ENCODE data around the gene TSFM.

TSFM gene

DNA sequence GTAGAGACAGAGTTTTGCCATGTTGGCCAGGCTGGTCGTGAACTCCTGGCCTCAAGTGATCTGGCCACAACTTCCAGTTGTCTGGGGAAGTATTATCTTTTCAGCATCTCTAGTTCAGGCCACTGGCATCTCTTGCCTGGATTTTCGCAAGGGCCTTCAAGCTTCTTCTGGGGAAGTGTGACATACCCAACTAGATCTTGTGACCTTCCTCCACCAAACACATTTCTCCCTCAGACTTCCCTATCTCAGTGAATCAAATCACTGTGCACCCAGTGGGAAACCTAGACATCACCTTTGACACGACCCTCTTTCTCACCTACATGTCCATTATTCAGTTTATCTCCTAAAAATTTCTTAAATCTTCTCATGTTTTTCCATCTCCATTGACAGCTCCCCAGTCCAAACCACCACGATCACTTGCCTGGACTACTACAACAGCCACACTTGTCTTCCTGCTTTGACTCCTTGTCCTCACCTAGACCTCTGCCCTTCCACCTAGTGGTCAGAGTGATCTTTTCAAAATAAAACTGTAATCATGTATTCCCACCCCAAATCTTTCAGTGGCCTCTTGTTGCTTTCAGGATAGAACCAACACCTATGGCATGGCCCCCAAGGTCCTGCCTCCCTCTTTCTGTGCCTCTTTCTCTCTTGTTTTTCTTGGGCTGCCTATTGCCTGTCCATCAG, 6.9 kb upstream of the TSFM start:
- Histone ChIP-seq H3K36me3 (ENCODE audit: insufficient read depth) (no peaks in the 10 kb centered on the region), H3K27me3 (ENCODE audit: insufficient read depth, low read depth) (no peaks in the 10 kb centered on the region), H2AFZ (ENCODE audit: low read depth) (no peak overlapping the region), H4K20me1 (ENCODE audit: insufficient read depth) (no peaks in the 10 kb centered on the region), H3K4me2 (no peak overlapping the region), H3K79me2 (ENCODE audit: insufficient read depth, low read depth) (peaks cover 11% of the 10 kb centered on the region; the same call in 1 of the 2 replicates), H3K9ac (no peak overlapping the region), H3K4me3 (IDR thresholded peaks at IDR 0.05; ENCODE audit: insufficient read depth, low read depth, low read length) (no peak overlapping the region), H3K4me1 (ENCODE audit: low read depth, poor library complexity, severe bottlenecking) (peaks cover 18% of the 10 kb centered on the region), H3K27ac (no peak overlapping the region)
- TF ChIP-seq CTCF (conservative IDR thresholded peaks at IDR 0.05; ENCODE audit: low read depth, low read length) = peak; percentile 51; the same call in 1 of the 2 replicates

GRCh38 chr12:57776247-57776587, 6.4 kb upstream of the TSFM start:
- Histone ChIP-seq H4K20me1 (ENCODE audit: insufficient read depth) (no peaks in the 10 kb centered on the region), H3K4me2 (no peak overlapping the region), H2AFZ (ENCODE audit: low read depth) (no peak overlapping the region), H3K36me3 (ENCODE audit: insufficient read depth) (no peaks in the 10 kb centered on the region), H3K4me3 (IDR thresholded peaks at IDR 0.05; ENCODE audit: insufficient read depth, low read depth, low read length) (no peak overlapping the region), H3K27me3 (ENCODE audit: insufficient read depth, low read depth) (no peaks in the 10 kb centered on the region), H3K79me2 (ENCODE audit: insufficient read depth, low read depth) (0 out of 2 replicates have a peak, but pooled peaks cover 8% of the 10 kb centered on the region), H3K9ac (no peak overlapping the region), H3K4me1 (ENCODE audit: low read depth, poor library complexity, severe bottlenecking) (peaks cover 13% of the 10 kb centered on the region), H3K27ac (no peak overlapping the region)
- TF ChIP-seq CTCF (conservative IDR thresholded peaks at IDR 0.05; ENCODE audit: low read depth, low read length) = no peak; the same call in 1 of the 2 replicates

- no peak overlapping the region for H3K4me3 ChIP-seq (IDR thresholded peaks at IDR 0.05; ENCODE audit: insufficient read depth, low read depth, low read length)
- no peak overlapping the region for H3K9ac ChIP-seq
- TF ChIP-seq CTCF (conservative IDR thresholded peaks at IDR 0.05; ENCODE audit: low read depth, low read length) = no peak
- H3K79me2 ChIP-seq (ENCODE audit: insufficient read depth, low read depth) = 0 out of 2 replicates have a peak, but pooled peaks cover 8% of the 10 kb centered on the region
- no peak overlapping the region for H2AFZ ChIP-seq (ENCODE audit: low read depth)
- H3K4me2 ChIP-seq = no peak overlapping the region
- no peaks in the 10 kb centered on the region for H3K36me3 ChIP-seq (ENCODE audit: insufficient read depth)
- no peak overlapping the region for H3K27ac ChIP-seq
- H4K20me1 ChIP-seq (ENCODE audit: insufficient read depth) = no peaks in the 10 kb centered on the region
- no peaks in the 10 kb centered on the region for H3K27me3 ChIP-seq (ENCODE audit: insufficient read depth, low read depth)
- peaks cover 20% of the 10 kb centered on the region for H3K4me1 ChIP-seq (ENCODE audit: low read depth, poor library complexity, severe bottlenecking)
Observed at GRCh38 chr12:57777367-57777766, 5.2 kb upstream of the TSFM start.

DNA sequence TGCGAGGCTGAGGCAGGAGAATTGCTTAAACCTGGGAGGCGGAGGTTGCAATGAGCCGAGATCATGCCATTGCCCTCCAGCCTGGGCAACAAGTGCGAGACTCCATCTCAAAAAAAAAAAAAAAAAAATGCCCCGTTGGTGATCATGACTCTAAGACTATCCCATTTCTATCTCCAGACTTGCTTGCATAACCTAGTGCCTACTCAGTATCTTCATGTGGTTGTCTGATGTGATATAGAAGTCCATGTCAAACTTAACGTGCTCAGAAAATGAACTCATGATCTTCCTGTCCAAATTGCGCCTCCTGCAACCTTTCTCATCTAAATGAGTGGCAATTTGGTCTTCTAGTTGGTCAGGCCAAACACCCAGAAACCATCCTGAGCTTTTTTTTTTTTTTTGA, 4.7 kb upstream of the TSFM start:
- no peak overlapping the region for H3K4me3 ChIP-seq (IDR thresholded peaks at IDR 0.05; ENCODE audit: insufficient read depth, low read depth, low read length)

More for the DNA sequence above, 4.7 kb upstream of the TSFM start:
- Histone ChIP-seq H3K4me2 (no peak overlapping the region), H3K27ac (no peak overlapping the region), H3K4me1 (ENCODE audit: low read depth, poor library complexity, severe bottlenecking) (peaks cover 20% of the 10 kb centered on the region), H2AFZ (ENCODE audit: low read depth) (no peak overlapping the region), H3K36me3 (ENCODE audit: insufficient read depth) (no peaks in the 10 kb centered on the region), H3K27me3 (ENCODE audit: insufficient read depth, low read depth) (no peaks in the 10 kb centered on the region), H3K79me2 (ENCODE audit: insufficient read depth, low read depth) (peaks cover 10% of the 10 kb centered on the region), H3K9ac (no peak overlapping the region), H4K20me1 (ENCODE audit: insufficient read depth) (no peaks in the 10 kb centered on the region)
- TF ChIP-seq CTCF (conservative IDR thresholded peaks at IDR 0.05; ENCODE audit: low read depth, low read length) = no peak
